Common myeloid progenitor, CD34-positive (primary cell): ENCODE data around the gene RAB3GAP1.

Experiments used
- CTCF ChIA-PET: fragments of 350-600 bp; sonication (Branson Sonifier 250); formaldehyde crosslinking; loops from one replicate; lab custom pipeline; 2021; ENCODE audit warnings: antibody characterized with exemption; lab: Charles Lee
- POLR2A ChIA-PET: fragments of 350-600 bp; sonication (Branson Sonifier 250); formaldehyde crosslinking; loops from one replicate; lab custom pipeline; 2021; ENCODE audit warnings: antibody characterized with exemption; lab: Charles Lee
- DNase-seq, 3 donors: peaks; one replicate each; pipeline versions ENCODE4 v3.0.0 to v3.0.0-alpha.2; 2013
- H3K27ac ChIP-seq, 2 experiments: 1 replicate in 1 of 2; 2 replicates in 1 of 2; pipeline ENCODE4 v1.7.0; 2013; ENCODE audit warnings: inconsistent platforms in 2 of 2, low read length in 2 of 2, mild to moderate bottlenecking in 2 of 2, low read depth in 1 of 2, moderate library complexity in 1 of 2; ENCODE audit not compliant: severe bottlenecking in 2 of 2, insufficient read depth in 1 of 2, poor library complexity in 1 of 2
- H3K27me3 ChIP-seq, 5 experiments: replicated peaks in 2 of 5; 1 replicate in 3 of 5; 2 replicates in 2 of 5; pipeline versions ENCODE4 v1.6.1 to v1.7.0; 2013; ENCODE audit warnings: low read length in 4 of 5, mild to moderate bottlenecking in 2 of 5, moderate library complexity in 2 of 5, inconsistent platforms in 1 of 5; ENCODE audit not compliant: insufficient read depth in 5 of 5, control insufficient read depth in 4 of 5
- H3K36me3 ChIP-seq, 4 experiments: 1 replicate in 2 of 4; 2 replicates in 2 of 4; pipeline versions ENCODE4 v1.6.1 to v1.7.0; 2013; ENCODE audit warnings: low read length in 3 of 4, control low read depth in 1 of 4, mild to moderate bottlenecking in 1 of 4; ENCODE audit not compliant: control insufficient read depth in 4 of 4, insufficient read depth in 4 of 4
- H3K4me1 ChIP-seq, 4 experiments: 1 replicate in 3 of 4; 2 replicates in 1 of 4; pipeline versions ENCODE4 v1.6.1 to v1.7.1; 2013; ENCODE audit warnings: low read length in 3 of 4, mild to moderate bottlenecking in 3 of 4, control low read depth in 1 of 4, inconsistent platforms in 1 of 4, moderate library complexity in 1 of 4; ENCODE audit not compliant: control insufficient read depth in 4 of 4, insufficient read depth in 4 of 4; ENCODE audit errors: control extremely low read depth in 1 of 4
- H3K4me3 ChIP-seq, 7 experiments: 1 replicate in 4 of 7; 2 replicates in 3 of 7; pipeline versions ENCODE4 v1.5.1 to v1.7.0; 2013; ENCODE audit warnings: mild to moderate bottlenecking in 7 of 7, low read length in 6 of 7, moderate library complexity in 6 of 7, inconsistent platforms in 2 of 7, low read depth in 2 of 7, control low read depth in 1 of 7; ENCODE audit not compliant: insufficient read depth in 4 of 7, control insufficient read depth in 1 of 7; ENCODE audit errors: extremely low read depth in 1 of 7
- H3K9me3 ChIP-seq, 5 experiments: 1 replicate in 4 of 5; 2 replicates in 1 of 5; pipeline versions ENCODE4 v1.6.1 to v1.7.1; 2013; ENCODE audit warnings: low read length in 4 of 5, mild to moderate bottlenecking in 2 of 5, inconsistent platforms in 1 of 5, low read depth in 1 of 5, moderate library complexity in 1 of 5; ENCODE audit not compliant: control insufficient read depth in 4 of 5, insufficient read depth in 2 of 5; ENCODE audit errors: control extremely low read depth in 1 of 5
- WGBS: methylation state at CpG from one replicate; pipeline ENCODE4 v1.1.5; 2013; ENCODE audit not compliant: insufficient coverage; 5-methylcytosine and 5-hydroxymethylcytosine counted together

The RAB3GAP1 gene

GRCh38 chr2:135093670-135094330 is 41.7 kb downstream of the RAB3GAP1 start:
- DNase-seq: no peak
- CTCF ChIA-PET: interaction anchor here (1.1 to 1.4 kb wide), 3 partner anchors 18 to 91 kb away, joined by 3 read pairs; no protein-coding TSS in a partner anchor

DNA sequence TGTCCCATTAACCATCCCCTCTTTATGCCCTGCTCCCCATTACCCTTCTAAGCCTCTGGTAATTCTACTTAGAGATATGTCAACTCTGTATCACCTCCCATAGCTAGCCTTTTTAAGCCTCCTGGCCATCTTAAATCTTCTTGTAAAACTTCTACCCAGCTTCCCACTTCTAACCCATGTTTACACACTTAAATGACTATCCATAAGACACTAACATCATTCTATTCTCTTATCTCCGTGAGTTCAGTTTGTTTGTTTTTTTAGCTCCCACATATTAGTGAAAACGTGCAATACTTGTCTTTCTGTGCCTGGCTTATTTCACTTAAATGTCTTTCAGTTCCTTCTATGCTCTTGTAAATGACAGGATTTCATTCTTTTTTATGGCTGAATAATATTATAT is 42.4 kb downstream of the RAB3GAP1 start:
- ChIA-PET POLR2A (no interaction called here), CTCF (interaction anchor here (1.3 kb wide), 1 partner anchor 90 kb away, joined by 3 read pairs; no protein-coding TSS in a partner anchor)
- Histone ChIP-seq H3K4me1 (no peaks in the 10 kb centered on the region), H3K27me3 (no peaks in the 10 kb centered on the region), H3K4me3 (no peak overlapping the region), H3K9me3 (no peaks in the 10 kb centered on the region), H3K36me3 (peaks cover 6 to 31% (median 11%) of the 10 kb centered on the region in 4 experiments), H3K27ac (no peak overlapping the region)
- 100% methylated on average over 1 of the region's 2 CpGs for WGBS
- DNase-seq: no peak

More at GRCh38 chr2:135093670-135094330, 41.7 kb downstream of the RAB3GAP1 start:
- Histone ChIP-seq H3K9me3 (no peaks in the 10 kb centered on the region), H3K36me3 (peaks cover 6 to 31% (median 11%) of the 10 kb centered on the region in 4 experiments), H3K4me3 (no peak overlapping the region), H3K27ac (no peak overlapping the region), H3K27me3 (no peaks in the 10 kb centered on the region), H3K4me1 (no peaks in the 10 kb centered on the region)
- WGBS: 100% methylated on average over 3 of the region's 3 CpGs
- POLR2A ChIA-PET: no interaction called here

GRCh38 chr2:135095591-135095990 is 43.5 kb downstream of the RAB3GAP1 start:
- H3K27me3 ChIP-seq: no peaks in the 10 kb centered on the region
- H3K4me1 ChIP-seq: no peaks in the 10 kb centered on the region
- no peaks in the 10 kb centered on the region for H3K9me3 ChIP-seq
- no CpG with 5 or more reads among the region's 3 CpGs for WGBS
- no peak for DNase-seq
- ChIA-PET CTCF (no interaction called here), POLR2A (no interaction called here)
- no peak overlapping the region for H3K27ac ChIP-seq
- H3K36me3 ChIP-seq: peaks cover 6 to 29% (median 12%) of the 10 kb centered on the region in 4 experiments
- H3K4me3 ChIP-seq: no peak overlapping the region

GRCh38 chr2:135096665-135097446 is 44.8 kb downstream of the RAB3GAP1 start:
- CTCF ChIA-PET: no interaction called here
- no peak for DNase-seq
- WGBS: 100% methylated on average over 1 of the region's 4 CpGs

DNA sequence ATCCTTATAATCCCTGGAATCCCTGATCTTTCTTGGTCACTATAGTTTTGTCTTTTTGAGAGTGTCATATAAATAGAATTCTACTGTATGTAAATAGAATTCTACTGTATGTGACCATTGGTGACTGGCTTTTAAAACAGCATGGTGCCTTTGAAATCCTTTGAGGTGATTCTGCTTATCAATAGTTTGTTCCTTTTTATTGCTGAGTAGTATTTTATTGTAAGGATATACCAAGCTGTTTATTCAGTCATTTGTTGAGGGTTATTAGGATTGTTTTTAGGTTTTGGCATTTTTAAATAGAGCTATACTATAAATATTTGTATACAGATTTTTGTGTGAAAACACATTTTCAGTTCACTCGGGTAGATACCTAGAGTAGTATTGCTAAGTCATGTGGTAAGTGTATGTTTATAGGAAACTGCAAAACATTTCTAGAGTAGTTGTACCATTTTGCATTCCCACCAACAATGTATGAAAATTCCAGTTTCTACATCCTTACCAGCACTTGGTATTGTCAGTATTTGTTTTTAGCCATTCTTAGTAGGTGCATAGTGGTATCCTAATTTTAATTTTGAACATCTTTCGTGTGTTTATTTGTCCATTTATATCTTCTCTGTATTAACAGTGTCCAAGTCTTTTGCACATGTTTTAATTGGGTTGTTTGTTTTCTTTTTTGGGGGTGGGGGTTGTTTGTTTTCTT is 45.6 kb downstream of the RAB3GAP1 start:
- Histone ChIP-seq H3K27ac (no peak overlapping the region), H3K36me3 (peaks cover 6 to 38% (median 18%) of the 10 kb centered on the region in 4 experiments), H3K9me3 (no peaks in the 10 kb centered on the region), H3K4me1 (no peaks in the 10 kb centered on the region), H3K27me3 (no peaks in the 10 kb centered on the region), H3K4me3 (no peak overlapping the region)
- WGBS: no CpG with 5 or more reads among the region's 2 CpGs
- no peak for DNase-seq
- POLR2A ChIA-PET: no interaction called here
- CTCF ChIA-PET: no interaction called here

More at GRCh38 chr2:135096665-135097446, 44.8 kb downstream of the RAB3GAP1 start:
- Histone ChIP-seq H3K4me3 (no peak overlapping the region), H3K9me3 (no peaks in the 10 kb centered on the region), H3K36me3 (peaks cover 6 to 32% (median 15%) of the 10 kb centered on the region in 4 experiments), H3K4me1 (no peaks in the 10 kb centered on the region), H3K27me3 (no peaks in the 10 kb centered on the region), H3K27ac (no peak overlapping the region)
- POLR2A ChIA-PET: no interaction called here

- Histone ChIP-seq H3K27ac (no peak overlapping the region), H3K4me1 (no peaks in the 10 kb centered on the region), H3K36me3 (peaks cover 14 to 35% (median 17%) of the 10 kb centered on the region in 4 experiments), H3K9me3 (peaks cover 0 to 9% (median 0%) of the 10 kb centered on the region in 5 experiments), H3K27me3 (no peaks in the 10 kb centered on the region), H3K4me3 (no peak overlapping the region)
- DNase-seq: no peak
- ChIA-PET POLR2A (no interaction called here), CTCF (no interaction called here)
- 68% methylated on average over 3 of the region's 5 CpGs for WGBS
Observed at GRCh38 chr2:135099802-135100483, 47.9 kb downstream of the RAB3GAP1 start.
